SK-N-SH (cell line): ENCODE measurements around the gene KDM4C.

Source experiments
- MEF2A ChIP-seq: IDR thresholded peaks from 2 replicates; pipeline ENCODE4 v1.4.0; 2012; ENCODE audit warnings: low read depth, borderline replicate concordance
- MXI1 ChIP-seq: IDR thresholded peaks from 2 replicates; pipeline ENCODE4 v1.6.1; 2012; ENCODE audit warnings: mild to moderate bottlenecking, low read depth, low read length, improper control_type of control experiment
- NFIC ChIP-seq: IDR thresholded peaks from 2 replicates; pipeline ENCODE4 v1.4.0; 2012; ENCODE audit warnings: borderline replicate concordance
- PBX3 ChIP-seq: IDR thresholded peaks from 2 replicates; pipeline ENCODE4; 2012
- POLR2AphosphoS5 ChIP-seq: IDR thresholded peaks from 2 replicates; pipeline ENCODE4 v1.6.1; 2012; ENCODE audit warnings: low read depth, low read length
- RAD21 ChIP-seq: IDR thresholded peaks from 2 replicates; pipeline ENCODE4 v1.6.1; 2012; ENCODE audit warnings: mild to moderate bottlenecking, low read length
- TCF12 ChIP-seq: IDR thresholded peaks from 2 replicates; pipeline ENCODE4 v1.4.0; 2012
- YY1 ChIP-seq: IDR thresholded peaks from 2 replicates; pipeline ENCODE4 v1.4.0; 2012; ENCODE audit warnings: low read depth, mild to moderate bottlenecking
- TF ChIP-seq, protein P1 (sequence below): fragments of 200-600 bp; sonication (generic); IDR thresholded peaks from 2 replicates; pipeline ENCODE4 v1.6.1; 2017; ENCODE audit warnings: antibody characterized with exemption, mild to moderate bottlenecking, moderate library complexity
- TF ChIP-seq, protein P2 (sequence below): IDR thresholded peaks from 2 replicates; pipeline ENCODE4 v1.4.0; 2012; ENCODE audit warnings: low read depth

DNA sequence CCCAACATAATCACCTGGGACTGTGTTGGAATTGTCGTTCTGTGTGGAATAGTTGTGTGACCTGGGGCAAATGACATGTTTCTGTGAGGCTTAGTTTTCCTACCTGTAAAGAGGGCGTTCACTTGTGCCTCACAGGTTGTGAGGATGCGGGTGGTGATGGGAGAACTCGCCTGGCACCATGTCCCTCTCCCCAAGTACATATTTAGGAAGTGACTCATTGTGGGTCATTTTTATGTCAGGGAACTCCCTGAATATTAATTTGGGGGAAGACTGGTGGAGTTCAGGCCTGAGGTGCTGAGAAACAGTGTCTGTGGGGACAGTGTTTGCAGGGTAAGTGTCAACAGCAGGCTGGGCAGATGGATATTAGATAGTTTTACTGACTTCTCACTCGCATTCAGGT, 144.7 kb downstream of the KDM4C start:
- TF ChIP-seq, protein P1, sequence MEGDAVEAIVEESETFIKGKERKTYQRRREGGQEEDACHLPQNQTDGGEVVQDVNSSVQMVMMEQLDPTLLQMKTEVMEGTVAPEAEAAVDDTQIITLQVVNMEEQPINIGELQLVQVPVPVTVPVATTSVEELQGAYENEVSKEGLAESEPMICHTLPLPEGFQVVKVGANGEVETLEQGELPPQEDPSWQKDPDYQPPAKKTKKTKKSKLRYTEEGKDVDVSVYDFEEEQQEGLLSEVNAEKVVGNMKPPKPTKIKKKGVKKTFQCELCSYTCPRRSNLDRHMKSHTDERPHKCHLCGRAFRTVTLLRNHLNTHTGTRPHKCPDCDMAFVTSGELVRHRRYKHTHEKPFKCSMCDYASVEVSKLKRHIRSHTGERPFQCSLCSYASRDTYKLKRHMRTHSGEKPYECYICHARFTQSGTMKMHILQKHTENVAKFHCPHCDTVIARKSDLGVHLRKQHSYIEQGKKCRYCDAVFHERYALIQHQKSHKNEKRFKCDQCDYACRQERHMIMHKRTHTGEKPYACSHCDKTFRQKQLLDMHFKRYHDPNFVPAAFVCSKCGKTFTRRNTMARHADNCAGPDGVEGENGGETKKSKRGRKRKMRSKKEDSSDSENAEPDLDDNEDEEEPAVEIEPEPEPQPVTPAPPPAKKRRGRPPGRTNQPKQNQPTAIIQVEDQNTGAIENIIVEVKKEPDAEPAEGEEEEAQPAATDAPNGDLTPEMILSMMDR = no peak
- no peak for TF ChIP-seq MXI1
- no peak for TF ChIP-seq TCF12
- TF ChIP-seq, protein P2, sequence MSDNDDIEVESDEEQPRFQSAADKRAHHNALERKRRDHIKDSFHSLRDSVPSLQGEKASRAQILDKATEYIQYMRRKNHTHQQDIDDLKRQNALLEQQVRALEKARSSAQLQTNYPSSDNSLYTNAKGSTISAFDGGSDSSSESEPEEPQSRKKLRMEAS = no peak
- no peak for TF ChIP-seq NFIC
- no peak for TF ChIP-seq POLR2AphosphoS5
- no peak for TF ChIP-seq YY1
- TF ChIP-seq MEF2A = no peak
- no peak for TF ChIP-seq RAD21
- TF ChIP-seq PBX3 = no peak
